Rectal smooth muscle tissue (tissue), 1 donor: ENCODE data around the gene HK2.

Experiments
- H3K27ac ChIP-seq: one replicate; pipeline ENCODE4 v1.7.0; 2013; ENCODE audit warnings: low read depth, low read length, inconsistent platforms
- H3K27me3 ChIP-seq: one replicate; pipeline ENCODE4 v1.7.0; 2013; ENCODE audit warnings: low read length; ENCODE audit not compliant: control insufficient read depth, insufficient read depth
- H3K36me3 ChIP-seq: one replicate; pipeline ENCODE4 v1.7.0; 2013; ENCODE audit warnings: low read length; ENCODE audit not compliant: control insufficient read depth, insufficient read depth
- H3K4me1 ChIP-seq: one replicate; pipeline ENCODE4 v1.7.0; 2013; ENCODE audit warnings: low read length; ENCODE audit not compliant: control insufficient read depth, insufficient read depth
- H3K4me3 ChIP-seq: one replicate; pipeline ENCODE4 v1.7.0; 2013; ENCODE audit warnings: low read length
- H3K9ac ChIP-seq: one replicate; pipeline ENCODE4 v1.7.0; 2013; ENCODE audit warnings: low read length

The HK2 gene

GRCh38 chr2:74878551-74878950 lies 44.6 kb downstream of the HK2 start:
- Histone ChIP-seq H3K36me3 (peaks cover 4% of the 10 kb centered on the region), H3K27me3 (no peaks in the 10 kb centered on the region), H3K9ac (no peak overlapping the region), H3K27ac (no peak overlapping the region), H3K4me3 (no peak overlapping the region), H3K4me1 (peaks cover 3% of the 10 kb centered on the region)

GRCh38 chr2:74880054-74880728 lies 46.3 kb downstream of the HK2 start:
- Histone ChIP-seq H3K36me3 (peaks cover 4% of the 10 kb centered on the region), H3K4me1 (peaks cover 3% of the 10 kb centered on the region), H3K27me3 (no peaks in the 10 kb centered on the region), H3K9ac (no peak overlapping the region), H3K27ac (no peak overlapping the region), H3K4me3 (no peak overlapping the region)

DNA sequence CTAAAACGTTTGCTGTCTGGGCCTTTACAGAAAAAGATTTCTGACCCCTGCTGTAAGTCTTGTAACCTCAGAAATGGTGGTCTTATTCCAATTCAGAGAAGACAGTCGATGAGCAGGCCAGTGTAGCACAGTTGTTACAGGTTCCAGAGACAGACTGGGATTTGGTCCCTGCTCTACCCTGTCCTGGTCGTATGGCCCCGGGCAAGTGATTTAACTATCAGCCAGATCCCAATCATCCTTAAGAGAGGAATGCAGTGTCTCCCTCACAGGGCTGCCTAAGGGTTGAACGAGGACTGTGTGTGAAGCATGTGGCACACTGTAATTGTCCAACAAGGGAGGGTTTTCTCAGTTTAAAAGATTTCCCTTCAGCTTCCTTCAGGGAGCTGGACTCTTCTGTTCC lies 47.2 kb downstream of the HK2 start:
- H3K9ac ChIP-seq: no peak overlapping the region
- H3K27ac ChIP-seq: no peak overlapping the region
- peaks cover 4% of the 10 kb centered on the region for H3K36me3 ChIP-seq
- no peak overlapping the region for H3K4me3 ChIP-seq
- no peaks in the 10 kb centered on the region for H3K27me3 ChIP-seq
- peaks cover under 1% of the 10 kb centered on the region for H3K4me1 ChIP-seq

GRCh38 chr2:74881626-74882298 lies 47.8 kb downstream of the HK2 start:
- Histone ChIP-seq H3K4me1 (no peaks in the 10 kb centered on the region), H3K36me3 (peaks cover 4% of the 10 kb centered on the region), H3K27me3 (no peaks in the 10 kb centered on the region), H3K27ac (no peak overlapping the region), H3K9ac (no peak overlapping the region), H3K4me3 (no peak overlapping the region)

DNA sequence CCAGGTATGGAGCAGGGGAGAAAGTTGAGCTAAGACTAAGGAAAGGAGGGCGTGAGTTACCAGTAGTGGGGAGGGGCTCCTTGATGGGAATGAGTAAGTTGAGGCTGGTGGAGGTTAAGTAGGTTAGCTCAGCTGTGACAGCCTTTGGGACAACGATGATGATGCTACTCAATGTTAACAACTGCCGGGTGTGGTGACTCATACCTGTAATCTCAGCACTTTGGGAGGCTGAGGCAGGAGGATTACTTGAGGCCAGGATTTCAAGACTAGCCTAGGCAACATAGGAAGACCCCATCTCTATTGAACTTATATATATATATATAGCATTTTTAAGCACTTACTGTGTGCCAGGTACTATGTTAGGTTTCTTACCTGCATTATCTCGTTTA lies 48.4 kb downstream of the HK2 start:
- H3K9ac ChIP-seq: no peak overlapping the region
- no peak overlapping the region for H3K4me3 ChIP-seq
- H3K4me1 ChIP-seq: no peaks in the 10 kb centered on the region
- peaks cover 4% of the 10 kb centered on the region for H3K36me3 ChIP-seq
- no peak overlapping the region for H3K27ac ChIP-seq
- H3K27me3 ChIP-seq: no peaks in the 10 kb centered on the region

DNA sequence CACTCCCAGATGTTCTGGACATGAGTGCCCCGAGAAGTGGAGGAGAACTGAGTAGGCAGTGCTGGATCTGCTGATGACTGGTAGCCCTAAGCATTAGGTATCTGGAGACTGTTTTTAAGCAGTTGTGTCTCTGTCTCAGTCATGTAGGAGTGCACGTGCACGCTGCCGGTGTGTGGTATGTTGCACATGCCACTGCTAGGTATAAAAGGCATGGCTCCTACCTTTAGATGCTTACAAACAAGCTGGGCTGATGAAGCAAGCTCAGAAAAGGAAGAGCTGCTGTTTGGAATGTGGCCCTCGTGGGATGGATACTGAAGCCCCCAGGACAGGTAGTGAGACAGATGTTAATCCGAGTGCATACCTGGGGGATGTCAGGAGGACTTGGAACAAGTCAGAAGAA lies 49.1 kb downstream of the HK2 start:
- H3K4me1 ChIP-seq: no peaks in the 10 kb centered on the region
- peaks cover 4% of the 10 kb centered on the region for H3K36me3 ChIP-seq
- no peak overlapping the region for H3K4me3 ChIP-seq
- no peak overlapping the region for H3K9ac ChIP-seq
- no peaks in the 10 kb centered on the region for H3K27me3 ChIP-seq
- no peak overlapping the region for H3K27ac ChIP-seq

- Histone ChIP-seq H3K27ac (no peak overlapping the region), H3K36me3 (peaks cover 4% of the 10 kb centered on the region), H3K4me1 (no peaks in the 10 kb centered on the region), H3K4me3 (no peak overlapping the region), H3K9ac (no peak overlapping the region), H3K27me3 (no peaks in the 10 kb centered on the region)
Observed at GRCh38 chr2:74884118-74884762, 50.3 kb downstream of the HK2 start.

DNA sequence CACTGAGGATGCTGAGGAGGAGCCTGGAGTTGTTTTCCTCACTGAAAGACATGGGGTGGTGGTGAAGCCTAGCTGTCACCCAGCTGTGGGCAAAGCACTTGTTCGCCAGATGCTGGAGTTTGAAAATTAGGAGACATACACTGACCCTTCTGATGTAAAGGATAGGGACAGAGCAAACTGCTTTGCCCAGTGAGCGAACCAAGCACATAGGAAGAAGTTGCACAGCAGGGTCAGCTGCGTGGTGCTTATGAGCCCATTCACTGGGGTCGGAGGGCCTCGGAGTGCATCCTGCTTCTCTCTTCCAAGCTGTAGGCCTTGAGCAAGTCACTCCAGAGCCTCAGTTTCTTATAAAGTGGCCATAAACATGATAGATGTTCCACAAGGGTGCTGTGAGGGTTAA lies 50.9 kb downstream of the HK2 start:
- Histone ChIP-seq H3K9ac (no peak overlapping the region), H3K4me1 (no peaks in the 10 kb centered on the region), H3K4me3 (no peak overlapping the region), H3K36me3 (peaks cover under 1% of the 10 kb centered on the region), H3K27ac (no peak overlapping the region), H3K27me3 (no peaks in the 10 kb centered on the region)

GRCh38 chr2:74886251-74886650 lies 52.3 kb downstream of the HK2 start:
- Histone ChIP-seq H3K27me3 (no peaks in the 10 kb centered on the region), H3K4me3 (no peak overlapping the region), H3K27ac (no peak overlapping the region), H3K9ac (no peak overlapping the region), H3K4me1 (no peaks in the 10 kb centered on the region), H3K36me3 (no peaks in the 10 kb centered on the region)

- H3K4me3 ChIP-seq: no peak overlapping the region
- H3K36me3 ChIP-seq: no peaks in the 10 kb centered on the region
- no peak overlapping the region for H3K27ac ChIP-seq
- H3K4me1 ChIP-seq: no peaks in the 10 kb centered on the region
- H3K27me3 ChIP-seq: no peaks in the 10 kb centered on the region
- H3K9ac ChIP-seq: no peak overlapping the region
Observed at GRCh38 chr2:74886811-74887210, 52.9 kb downstream of the HK2 start.

- Histone ChIP-seq H3K4me1 (no peaks in the 10 kb centered on the region), H3K27ac (no peak overlapping the region), H3K27me3 (no peaks in the 10 kb centered on the region), H3K9ac (no peak overlapping the region), H3K4me3 (no peak overlapping the region), H3K36me3 (no peaks in the 10 kb centered on the region)
Observed at GRCh38 chr2:74887445-74887951, 53.6 kb downstream of the HK2 start.

DNA sequence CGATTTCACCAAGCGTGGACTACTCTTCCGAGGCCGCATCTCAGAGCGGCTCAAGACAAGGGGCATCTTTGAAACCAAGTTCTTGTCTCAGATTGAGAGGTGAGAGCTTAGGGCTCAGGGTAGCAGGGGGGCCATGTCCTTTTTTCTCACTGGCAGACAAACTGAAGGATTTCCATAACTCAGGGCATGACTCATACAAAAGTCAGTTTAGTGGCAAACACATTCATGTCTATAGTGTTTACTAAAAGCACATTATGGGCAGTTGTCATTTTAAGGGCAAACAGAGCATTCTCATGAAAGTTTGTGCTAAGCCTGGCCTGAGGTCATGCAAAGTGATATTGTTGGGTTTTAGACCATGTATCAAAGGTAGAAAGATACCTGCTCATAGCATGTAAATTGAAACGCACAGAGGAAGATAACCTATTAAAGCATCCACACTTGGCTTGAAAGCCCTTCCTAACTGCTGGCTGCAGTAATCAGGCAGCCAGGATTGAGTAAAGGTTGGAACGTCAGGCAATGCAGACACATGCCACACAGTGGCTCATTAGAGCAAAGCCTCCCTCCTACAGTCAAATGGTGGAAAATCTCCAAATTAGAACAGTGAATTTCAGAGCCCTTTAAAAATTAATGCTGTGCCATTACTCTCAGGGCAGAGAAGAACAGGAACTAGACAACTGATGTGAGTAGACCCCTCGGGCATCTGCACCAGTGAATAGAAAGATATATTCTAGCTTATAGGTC lies 54.2 kb downstream of the HK2 start:
- Histone ChIP-seq H3K27me3 (no peaks in the 10 kb centered on the region), H3K4me3 (no peak overlapping the region), H3K27ac (no peak overlapping the region), H3K4me1 (no peaks in the 10 kb centered on the region), H3K36me3 (no peaks in the 10 kb centered on the region), H3K9ac (no peak overlapping the region)
